Measurements from ENCODE around the gene ARHGAP4.
A peak's percentile ranks its signal among the peaks of the same experiment; 100 is the strongest.

ARHGAP4 gene

DNA sequence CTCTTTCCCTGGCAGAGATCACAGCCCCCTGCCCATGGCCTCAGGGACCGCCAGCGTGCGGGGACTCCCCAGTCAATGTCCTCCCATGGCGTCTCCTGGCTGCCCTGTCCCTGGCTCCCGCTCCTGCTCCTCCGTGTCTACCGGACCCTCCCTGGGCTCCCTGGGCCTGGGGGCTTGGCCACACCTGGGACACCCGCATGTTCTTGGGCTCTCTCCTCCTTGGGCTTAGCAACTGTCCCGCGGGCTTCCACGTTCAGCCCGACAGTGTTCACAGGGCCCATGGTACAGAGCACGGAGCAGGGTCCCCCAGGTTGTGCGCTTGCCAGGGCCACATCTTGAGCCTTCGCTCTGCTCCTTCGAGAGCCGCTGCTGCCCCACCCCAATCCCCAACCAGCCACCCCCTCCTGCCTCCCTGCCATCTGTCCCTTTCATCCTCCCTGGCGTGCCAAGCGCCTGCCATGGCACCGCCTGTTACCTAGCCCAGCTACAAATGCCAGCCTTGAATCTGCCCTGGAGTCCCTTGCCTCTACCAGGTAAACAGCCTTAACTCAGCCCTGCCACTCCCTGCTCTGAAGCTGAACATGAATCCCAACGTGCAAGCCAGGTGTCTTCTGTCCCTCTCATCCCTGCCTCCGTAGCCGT, 17.7 kb downstream of the ARHGAP4 start:
- no peak for DNase-seq (ENCODE audit: low read depth in 2 of 3, low spot score in 1 of 3)

DNA sequence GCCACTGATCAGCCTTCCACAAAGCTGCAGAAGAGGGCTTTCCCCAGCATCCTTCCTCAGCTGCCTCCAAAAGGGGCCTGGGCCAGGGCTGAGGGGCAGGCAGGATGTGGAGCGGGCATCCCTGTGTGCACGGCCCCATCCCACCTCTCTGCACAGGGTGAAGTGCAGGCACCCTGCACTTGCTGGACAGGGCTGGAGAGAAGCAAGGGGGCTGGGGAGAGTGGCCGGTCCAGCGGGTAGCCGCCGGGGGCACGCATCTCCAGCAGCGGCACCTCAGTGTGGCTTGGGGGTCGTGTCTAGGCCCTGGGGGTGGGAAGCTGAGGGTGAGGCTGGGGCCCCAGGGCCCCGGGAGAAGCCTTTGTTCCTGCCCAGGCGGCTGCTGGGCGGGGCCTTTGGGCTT, 18.6 kb downstream of the ARHGAP4 start:
- no peak for DNase-seq (ENCODE audit: low read depth in 2 of 3, low spot score in 1 of 3)

DNA sequence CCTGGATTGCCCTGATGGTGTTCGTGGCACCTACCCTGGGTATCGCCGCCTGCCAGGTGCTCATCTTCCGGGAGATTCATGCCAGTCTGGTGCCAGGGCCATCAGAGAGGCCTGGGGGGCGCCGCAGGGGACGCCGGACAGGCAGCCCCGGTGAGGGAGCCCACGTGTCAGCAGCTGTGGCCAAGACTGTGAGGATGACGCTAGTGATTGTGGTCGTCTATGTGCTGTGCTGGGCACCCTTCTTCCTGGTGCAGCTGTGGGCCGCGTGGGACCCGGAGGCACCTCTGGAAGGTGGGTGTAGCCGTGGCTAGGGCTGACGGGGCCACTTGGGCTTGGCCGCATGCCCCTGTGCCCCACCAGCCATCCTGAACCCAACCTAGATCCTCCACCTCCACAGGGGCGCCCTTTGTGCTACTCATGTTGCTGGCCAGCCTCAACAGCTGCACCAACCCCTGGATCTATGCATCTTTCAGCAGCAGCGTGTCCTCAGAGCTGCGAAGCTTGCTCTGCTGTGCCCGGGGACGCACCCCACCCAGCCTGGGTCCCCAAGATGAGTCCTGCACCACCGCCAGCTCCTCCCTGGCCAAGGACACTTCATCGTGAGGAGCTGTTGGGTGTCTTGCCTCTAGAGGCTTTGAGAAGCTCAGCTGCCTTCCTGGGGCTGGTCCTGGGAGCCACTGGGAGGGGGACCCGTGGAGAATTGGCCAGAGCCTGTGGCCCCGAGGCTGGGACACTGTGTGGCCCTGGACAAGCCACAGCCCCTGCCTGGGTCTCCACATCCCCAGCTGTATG, 19.7 kb downstream of the ARHGAP4 start:
- no peak for DNase-seq (ENCODE audit: low read depth in 2 of 3, low spot score in 1 of 3)

DNA sequence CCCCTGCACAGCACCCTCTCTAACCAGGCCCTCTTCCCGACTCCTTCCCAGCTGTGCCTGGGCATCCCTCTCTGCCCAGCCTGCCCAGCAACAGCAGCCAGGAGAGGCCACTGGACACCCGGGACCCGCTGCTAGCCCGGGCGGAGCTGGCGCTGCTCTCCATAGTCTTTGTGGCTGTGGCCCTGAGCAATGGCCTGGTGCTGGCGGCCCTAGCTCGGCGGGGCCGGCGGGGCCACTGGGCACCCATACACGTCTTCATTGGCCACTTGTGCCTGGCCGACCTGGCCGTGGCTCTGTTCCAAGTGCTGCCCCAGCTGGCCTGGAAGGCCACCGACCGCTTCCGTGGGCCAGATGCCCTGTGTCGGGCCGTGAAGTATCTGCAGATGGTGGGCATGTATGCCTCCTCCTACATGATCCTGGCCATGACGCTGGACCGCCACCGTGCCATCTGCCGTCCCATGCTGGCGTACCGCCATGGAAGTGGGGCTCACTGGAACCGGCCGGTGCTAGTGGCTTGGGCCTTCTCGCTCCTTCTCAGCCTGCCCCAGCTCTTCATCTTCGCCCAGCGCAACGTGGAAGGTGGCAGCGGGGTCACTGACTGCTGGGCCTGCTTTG, 20.5 kb downstream of the ARHGAP4 start:
- no peak for DNase-seq (ENCODE audit: low read depth in 2 of 3, low spot score in 1 of 3)

DNA sequence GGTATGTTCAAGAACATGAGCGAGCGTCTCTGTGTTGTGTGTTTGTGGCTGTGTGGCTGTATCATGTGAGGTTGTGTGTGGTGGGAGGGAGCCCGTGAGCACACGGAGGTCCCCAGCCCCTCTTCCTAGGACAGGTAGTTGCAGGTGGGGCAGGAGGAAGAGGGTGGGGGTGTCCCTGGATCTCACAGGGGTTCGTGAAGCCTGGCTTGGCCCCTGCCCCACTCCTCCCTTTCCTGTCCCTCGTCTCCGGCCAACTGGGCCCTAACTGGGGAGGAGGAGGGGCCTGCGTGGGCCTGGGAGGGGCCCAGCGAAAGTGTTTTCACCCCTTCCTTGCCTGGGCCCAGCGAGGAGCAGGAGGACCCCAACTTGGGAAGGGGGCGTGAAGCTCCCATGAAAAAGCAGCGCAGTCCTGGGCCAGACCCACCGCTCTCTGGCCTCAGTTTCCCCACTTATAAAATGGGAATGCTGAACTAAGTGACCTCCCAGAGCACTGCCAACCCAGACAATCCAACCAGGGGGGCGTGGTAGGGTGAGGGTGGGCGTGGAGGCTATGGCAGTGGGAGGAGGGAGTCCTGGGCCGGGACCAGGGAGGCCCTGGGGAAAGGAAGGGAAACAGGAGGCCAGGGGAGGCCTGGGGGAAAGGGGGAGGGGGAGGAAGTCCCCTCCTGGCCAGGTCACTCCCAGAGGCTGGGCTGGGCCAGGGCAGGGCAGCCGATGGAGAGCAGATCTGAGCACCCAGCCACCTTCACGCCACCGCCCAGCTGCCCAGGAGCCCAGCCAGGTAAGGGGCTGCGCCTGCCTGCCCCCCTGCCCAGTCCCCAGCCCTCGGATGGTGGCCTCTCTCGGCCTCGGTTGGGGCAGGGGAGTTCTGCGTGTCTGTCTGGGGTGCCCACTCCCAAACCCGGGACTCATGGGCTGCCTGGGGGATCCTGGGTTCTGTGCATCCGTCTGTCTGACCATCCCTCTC, 21.8 kb downstream of the ARHGAP4 start, which contains the start of gene AVPR2:
TSS of gene AVPR2 (plus strand) at position 683 of the 967 bp plus-strand sequence. CDS start 473 bp downstream, outside the sequence.
- DNase-seq (ENCODE audit: low read depth in 2 of 3, low spot score in 1 of 3) = no peak

DNA sequence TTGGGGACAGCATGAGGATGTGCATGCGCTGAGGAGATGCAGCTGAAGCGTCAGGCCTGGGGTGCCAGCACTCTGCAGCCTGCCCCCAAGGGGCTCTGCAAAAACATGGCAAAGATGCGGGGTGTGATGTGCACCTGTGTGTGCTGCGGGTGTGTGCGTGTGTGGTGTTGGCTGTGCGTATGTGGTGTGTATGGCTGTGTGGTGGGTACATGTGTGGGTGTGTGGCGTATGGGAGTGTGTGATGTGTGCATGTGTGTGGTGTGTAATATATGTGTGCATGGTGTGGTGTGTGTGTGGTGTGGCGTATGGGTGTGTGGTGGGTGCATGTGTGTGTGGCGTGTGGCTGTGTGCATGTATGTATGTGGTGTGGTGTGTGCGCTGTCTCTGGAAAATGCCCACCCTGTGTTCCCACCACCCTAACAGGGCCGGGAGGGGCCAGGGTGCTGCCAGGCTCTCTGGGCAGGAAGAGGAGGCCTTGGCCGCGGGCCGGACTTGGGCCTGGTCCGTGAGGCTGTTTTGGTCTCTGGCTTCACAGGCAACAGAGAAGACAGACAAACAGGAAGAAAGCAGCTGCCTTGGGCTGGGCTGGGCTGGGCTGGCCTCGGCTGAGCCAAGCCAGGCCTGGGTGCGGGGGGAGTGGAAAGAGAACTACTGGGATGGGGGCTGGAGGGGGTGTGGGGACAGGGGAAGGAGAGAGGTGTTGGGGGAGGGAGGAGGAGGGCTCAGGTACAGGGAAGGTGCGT, 22.7 kb downstream of the ARHGAP4 start:
- DNase-seq (ENCODE audit: low read depth in 2 of 3, low spot score in 1 of 3) = no peak

DNA sequence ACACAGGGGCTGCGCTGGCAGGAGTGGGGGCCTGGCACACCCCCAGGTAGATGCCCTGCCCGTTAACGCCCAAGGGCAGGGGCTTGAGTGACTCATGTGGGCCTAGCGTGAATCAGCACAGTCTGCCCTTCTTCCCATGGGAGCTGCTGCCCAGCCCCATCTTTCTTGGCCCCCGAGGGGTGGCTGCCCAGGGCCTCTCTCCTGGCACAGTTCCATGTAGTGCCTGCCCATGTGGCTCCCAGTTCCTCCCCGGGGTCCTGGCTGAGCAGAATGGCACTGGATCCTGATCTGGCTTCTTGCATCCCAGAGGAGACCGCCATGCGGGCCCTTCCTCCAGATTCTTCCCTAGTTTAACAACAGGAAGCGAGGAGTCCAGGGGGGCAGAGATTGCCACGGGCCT, 23.7 kb downstream of the ARHGAP4 start:
- DNase-seq (ENCODE audit: low read depth in 2 of 3, low spot score in 1 of 3) = no peak

DNA sequence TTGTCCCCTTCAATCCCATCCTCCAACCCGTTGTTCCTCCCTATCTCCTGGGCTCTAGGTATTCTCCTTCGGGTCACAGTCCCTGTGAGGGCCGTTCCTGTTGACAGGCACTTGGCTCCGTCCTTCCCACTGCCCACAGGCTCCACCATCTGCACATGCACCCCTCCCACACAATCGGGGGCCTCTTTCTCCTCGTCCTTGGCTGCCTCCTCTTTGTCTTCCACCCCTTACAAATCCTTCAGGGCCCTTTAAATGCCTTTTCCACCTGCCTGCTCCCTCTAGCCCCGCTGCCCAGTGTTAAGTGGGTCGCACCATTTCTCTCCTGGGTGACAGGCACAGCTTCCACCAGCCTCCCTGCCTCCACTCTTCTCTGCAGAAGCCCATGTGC, 24.3 kb downstream of the ARHGAP4 start:
- no peak for DNase-seq (ENCODE audit: low read depth in 2 of 3, low spot score in 1 of 3)

DNA sequence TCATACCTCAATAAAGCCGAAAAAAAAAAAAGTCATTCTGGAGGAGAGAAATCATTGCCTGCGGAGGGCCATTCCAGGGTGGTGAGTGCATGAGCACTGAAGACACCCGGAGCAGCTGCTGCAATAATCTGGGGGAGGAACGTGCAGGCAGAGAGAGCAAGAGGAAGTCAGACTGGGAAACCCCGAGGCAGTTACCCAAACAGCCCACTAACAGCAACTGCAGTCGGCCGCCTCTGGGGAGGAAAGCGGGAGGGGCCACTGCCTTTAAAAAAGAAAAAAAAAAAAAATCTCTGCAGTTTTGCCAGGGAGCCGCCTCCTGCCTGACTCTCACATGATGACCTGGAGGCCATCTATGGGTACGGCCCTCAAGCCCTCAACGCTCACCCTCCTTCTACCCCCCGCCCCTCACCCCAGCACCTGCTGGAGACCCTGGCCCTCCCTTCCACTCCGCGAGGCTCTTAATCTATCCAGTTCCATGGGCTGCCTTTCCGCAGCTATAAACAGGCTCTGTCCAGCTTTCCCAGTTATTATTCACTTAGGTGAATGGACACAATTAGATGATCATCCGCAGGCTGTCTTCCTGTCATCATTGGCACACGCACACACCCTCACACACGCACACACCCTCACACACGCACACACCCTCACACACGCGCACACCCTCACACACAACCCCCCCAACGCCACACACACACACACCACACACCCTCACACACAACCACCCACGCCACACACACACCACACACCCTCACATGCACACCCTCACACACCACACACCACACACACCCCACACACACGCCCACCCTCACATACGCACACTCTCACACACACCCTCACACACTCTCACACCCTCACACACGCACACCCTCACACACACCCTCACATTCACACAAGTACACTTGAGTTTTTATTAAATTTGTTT, 25.0 kb downstream of the ARHGAP4 start:
- DNase-seq (ENCODE audit: low read depth in 2 of 3, low spot score in 1 of 3) = peak in 2 of 3 donors; percentile 32 to 42

DNA sequence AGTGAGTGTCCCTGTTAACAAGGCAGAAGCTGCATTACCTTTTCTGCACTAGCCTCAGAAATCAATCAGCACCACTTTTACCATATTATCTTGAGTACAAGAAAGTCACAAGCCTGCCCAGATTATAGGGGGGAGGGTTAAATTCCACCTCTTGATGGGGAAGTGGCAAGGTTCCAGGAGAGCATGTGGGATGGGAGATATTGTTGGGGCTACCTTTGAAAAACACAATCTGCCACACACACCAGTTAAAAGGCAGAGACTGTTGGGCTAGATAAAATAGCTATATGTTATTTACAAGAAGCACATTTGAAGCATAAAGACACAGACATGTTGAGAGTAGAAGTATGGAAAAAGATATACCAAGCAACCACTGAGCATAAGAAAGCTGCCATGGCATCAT, 28.2 kb downstream of the ARHGAP4 start:
- no peak for DNase-seq (ENCODE audit: low read depth in 2 of 3, low spot score in 1 of 3)

DNA sequence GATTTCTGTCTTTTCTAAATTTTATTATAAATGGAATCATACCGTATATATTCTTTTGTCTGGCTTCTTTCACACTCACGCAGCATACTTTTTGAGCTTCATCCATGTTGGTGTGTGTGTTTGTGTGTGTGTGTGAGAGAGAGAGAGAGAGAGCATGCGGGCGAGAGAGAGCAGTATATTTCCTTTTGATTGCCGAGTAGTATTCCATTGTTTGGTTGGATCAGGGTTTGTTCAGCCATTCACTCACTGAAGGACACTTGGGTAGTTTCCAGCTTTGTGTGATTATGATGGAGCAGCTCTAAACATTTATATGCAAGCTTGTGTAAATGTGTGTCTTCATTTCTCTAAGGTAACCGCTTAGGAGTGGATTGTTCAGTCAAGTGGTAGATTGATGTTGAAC, 36.9 kb downstream of the ARHGAP4 start:
- DNase-seq (ENCODE audit: low read depth in 2 of 3, low spot score in 1 of 3) = no peak

DNA sequence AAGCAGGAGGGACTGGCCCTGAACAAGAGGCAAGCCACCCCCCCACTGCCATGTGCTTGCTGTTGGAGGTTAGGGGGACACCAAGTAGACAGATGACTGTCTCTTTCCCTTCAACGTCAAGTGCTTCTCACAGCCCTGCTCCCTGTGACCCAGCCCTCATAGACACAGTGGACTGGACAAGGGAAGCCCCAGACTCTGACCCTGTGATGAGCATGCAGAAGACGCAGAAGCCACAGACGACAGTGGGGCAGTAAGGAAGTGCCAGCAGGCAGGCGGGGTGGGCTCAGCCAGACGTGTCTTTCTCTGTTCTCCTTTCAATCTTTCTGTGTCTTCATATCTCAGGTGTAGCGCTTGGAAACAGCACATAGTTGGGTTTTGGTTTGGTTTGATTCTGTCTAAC, 37.7 kb downstream of the ARHGAP4 start:
- no peak for DNase-seq (ENCODE audit: low read depth in 2 of 3, low spot score in 1 of 3)

DNA sequence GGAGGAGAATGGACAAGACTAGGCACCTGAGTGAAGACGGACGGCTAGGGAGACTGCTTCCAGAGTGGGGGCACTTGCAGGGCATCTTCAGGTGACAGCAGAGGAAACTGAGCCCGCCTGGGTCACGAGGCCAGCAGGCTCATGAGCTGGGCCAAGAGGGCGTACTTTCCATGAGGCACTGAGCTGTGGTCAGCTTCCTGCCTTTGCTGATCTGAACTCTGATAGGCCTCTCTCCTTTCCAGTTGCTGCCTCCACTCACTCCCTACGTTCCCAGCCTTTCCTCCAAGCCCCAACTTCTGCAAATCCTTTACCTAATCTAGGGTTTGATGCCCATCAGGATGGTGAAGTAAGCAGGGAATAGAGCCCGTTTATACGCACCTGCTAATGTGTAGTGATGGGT, 38.7 kb downstream of the ARHGAP4 start:
- DNase-seq (ENCODE audit: low read depth in 2 of 3, low spot score in 1 of 3) = no peak

DNA sequence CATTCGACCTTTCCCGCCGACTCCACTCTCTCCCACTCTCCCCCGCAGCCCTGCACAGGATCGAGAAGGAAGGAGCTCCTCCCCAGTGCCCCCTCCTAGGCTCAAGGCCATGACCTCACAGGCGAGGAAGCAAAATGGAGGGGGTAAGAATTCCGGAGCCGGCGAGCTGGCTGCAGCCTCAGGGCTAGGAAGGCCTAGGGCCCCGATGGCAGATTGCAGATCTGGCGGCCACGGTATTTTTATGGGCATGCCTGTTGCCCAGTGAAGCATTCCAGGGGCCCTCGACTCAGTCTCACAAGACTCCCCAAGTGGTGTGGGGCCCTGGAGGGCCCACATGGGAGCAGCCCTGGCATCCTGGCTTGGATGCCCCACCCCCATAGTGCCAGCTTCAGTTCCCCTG, 39.1 kb downstream of the ARHGAP4 start:
- no peak for DNase-seq (ENCODE audit: low read depth in 2 of 3, low spot score in 1 of 3)

DNA sequence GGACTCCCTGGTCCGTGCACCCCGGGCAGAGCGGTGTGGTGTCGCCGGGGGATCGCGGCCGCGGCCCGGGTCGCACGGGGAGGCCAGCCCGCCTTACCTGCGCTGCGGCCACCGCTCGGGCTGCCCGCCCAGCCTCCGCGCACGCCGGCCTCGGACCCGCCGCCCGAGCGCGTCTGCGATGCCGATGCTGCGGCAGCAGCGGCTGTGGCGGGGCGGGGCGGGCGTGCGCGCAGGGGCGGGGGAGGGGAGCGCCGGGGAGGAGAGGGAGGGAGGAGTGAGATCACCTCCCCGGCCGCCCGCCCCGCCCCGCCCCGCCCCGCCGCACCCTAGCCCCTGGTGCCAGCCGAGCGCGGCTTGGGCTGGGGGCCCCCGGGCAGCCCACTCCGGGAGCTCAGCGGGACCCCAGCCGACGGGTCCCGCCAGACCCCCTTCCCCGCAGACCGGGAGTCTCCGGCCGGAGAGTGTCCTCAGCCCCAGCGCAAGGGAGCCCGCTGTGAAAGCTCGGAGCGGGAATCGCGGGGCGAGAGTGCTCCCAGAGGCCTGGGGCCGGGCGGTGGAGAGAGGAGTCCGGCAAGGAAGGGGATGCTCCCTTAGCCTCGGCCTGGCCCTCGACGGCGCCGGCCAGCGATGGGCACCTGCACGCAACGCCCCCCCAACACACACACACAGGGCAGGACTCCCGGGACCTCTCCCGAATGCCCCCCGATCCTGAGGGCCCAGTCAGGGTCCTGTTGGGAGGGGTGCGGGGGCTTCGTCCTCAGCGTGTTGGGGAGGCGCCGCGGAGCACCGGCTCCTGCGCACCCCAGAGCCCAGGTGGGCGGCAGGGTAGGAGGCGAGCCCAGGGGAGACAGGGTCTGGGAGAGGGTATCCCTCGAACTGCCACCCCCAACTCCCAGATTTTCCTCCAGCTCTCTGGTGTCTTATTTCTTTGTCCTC, 39.8 kb downstream of the ARHGAP4 start, which contains the start of gene L1CAM:
TSS of gene L1CAM (minus strand) at position 206 of the 936 bp plus-strand sequence. CDS start 10,337 bp downstream, outside the sequence.
- no peak for DNase-seq (ENCODE audit: low read depth in 2 of 3, low spot score in 1 of 3)

DNA sequence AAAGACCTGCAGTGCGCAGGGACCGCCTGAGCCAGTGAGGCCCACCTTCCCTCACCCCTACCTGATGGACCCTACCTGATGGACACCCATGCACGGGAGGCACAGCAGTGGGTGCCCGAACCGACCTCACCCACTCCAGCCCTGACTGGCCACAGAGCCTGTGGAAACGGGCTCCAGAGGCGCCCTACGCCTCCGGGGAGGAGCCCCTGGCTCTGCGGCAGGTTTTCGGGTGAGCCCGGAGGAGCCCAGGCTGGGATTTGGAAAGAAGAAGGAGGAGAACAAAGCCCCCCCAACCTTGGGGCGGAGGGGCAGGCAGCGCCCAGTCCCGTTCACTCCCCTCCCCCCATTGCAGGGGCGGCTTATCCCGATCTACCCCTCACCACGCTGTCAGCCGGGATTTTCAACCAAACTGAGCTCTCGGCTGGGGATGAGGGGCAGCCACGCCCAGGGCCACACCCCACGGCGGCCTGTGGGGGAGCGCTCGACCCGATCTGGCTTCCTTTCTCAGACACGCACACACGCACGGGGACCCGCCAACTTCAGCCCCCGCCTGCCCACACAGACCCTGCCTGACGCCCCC, 40.8 kb downstream of the ARHGAP4 start:
- DNase-seq (ENCODE audit: low read depth in 2 of 3, low spot score in 1 of 3) = no peak

DNA sequence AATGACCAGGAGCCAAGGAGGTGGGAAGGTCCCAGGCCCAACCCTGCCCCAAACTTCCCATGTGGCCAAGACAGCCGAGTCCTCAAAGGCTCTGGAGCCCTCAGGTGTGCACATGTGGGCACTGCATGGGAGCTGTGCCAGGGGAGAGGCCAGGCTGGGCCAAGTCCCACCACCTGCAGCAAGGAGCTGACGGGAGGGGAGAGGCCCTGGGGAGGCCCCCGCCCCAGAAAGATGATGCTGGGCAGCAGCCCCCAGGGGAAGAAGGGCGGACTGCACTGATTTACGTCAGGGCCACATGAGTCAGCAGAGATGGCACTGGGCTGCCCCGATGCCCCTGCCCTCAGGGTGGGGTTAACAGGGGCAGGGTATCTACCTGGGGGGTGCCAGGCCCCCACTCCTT, 41.5 kb downstream of the ARHGAP4 start:
- DNase-seq (ENCODE audit: low read depth in 2 of 3, low spot score in 1 of 3) = no peak

DNA sequence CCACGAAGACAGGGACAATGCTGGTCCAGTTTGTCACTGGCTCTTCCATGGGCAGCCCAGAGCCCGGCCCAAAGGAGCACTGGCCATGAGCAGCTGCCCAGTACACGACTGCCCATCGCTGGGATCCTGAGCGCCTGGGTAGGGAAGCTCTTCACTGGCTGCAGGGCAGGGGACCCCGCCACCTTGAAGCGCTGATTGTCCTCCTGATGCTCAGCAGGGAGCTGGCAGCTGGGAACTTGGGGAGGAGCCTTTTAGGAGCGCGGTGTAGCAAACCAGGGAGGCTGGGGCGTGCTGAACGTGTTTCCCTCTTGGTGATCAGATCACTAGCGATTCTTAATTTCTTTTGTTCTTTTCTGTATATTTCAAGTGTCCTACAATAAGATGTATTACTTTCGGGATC, 41.9 kb downstream of the ARHGAP4 start:
- DNase-seq (ENCODE audit: low read depth in 2 of 3, low spot score in 1 of 3) = no peak
